ENCODE data around the gene HS6ST3. TPM values are rescaled to one million over a fixed set of nuclear protein-coding genes. Genes with fewer than 3 reads are reported as not detected.

The HS6ST3 gene
- total RNA-seq, 1 experiment from 2014 or later: 1.2 TPM

DNA sequence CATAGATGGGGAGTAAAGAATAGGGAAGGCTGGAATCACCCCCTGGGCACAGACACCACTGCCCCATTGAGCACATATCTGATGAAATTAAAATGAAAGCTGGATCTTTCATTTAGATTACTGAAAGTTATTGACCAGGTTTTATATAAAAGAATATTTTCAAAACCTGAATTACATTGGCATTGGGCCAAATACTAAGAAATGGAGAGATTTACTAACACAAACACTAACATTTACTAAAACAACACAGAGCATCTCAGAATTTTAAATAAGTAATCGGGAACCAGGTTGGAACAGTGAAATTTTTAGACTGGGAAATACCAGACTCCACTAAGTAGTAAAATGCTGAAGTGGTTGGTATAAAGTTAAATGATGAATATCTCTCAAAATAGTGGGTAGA, 88.9 kb downstream of the HS6ST3 start:
- TF ChIP-seq, protein P1, sequence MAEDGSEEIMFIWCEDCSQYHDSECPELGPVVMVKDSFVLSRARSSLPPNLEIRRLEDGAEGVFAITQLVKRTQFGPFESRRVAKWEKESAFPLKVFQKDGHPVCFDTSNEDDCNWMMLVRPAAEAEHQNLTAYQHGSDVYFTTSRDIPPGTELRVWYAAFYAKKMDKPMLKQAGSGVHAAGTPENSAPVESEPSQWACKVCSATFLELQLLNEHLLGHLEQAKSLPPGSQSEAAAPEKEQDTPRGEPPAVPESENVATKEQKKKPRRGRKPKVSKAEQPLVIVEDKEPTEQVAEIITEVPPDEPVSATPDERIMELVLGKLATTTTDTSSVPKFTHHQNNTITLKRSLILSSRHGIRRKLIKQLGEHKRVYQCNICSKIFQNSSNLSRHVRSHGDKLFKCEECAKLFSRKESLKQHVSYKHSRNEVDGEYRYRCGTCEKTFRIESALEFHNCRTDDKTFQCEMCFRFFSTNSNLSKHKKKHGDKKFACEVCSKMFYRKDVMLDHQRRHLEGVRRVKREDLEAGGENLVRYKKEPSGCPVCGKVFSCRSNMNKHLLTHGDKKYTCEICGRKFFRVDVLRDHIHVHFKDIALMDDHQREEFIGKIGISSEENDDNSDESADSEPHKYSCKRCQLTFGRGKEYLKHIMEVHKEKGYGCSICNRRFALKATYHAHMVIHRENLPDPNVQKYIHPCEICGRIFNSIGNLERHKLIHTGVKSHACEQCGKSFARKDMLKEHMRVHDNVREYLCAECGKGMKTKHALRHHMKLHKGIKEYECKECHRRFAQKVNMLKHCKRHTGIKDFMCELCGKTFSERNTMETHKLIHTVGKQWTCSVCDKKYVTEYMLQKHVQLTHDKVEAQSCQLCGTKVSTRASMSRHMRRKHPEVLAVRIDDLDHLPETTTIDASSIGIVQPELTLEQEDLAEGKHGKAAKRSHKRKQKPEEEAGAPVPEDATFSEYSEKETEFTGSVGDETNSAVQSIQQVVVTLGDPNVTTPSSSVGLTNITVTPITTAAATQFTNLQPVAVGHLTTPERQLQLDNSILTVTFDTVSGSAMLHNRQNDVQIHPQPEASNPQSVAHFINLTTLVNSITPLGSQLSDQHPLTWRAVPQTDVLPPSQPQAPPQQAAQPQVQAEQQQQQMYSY (CRISPR knock-in tag; IDR thresholded peaks at IDR 0.05): no peak
- TF ChIP-seq ZNF671 (CRISPR knock-in tag; IDR thresholded peaks at IDR 0.05): no peak
- TF ChIP-seq ESRRA (CRISPR knock-in tag; IDR thresholded peaks at IDR 0.05; ENCODE audit: borderline replicate concordance): no peak
- no peak for TF ChIP-seq FOXK1 (CRISPR knock-in tag; IDR thresholded peaks at IDR 0.05)
- TF ChIP-seq, protein P2, sequence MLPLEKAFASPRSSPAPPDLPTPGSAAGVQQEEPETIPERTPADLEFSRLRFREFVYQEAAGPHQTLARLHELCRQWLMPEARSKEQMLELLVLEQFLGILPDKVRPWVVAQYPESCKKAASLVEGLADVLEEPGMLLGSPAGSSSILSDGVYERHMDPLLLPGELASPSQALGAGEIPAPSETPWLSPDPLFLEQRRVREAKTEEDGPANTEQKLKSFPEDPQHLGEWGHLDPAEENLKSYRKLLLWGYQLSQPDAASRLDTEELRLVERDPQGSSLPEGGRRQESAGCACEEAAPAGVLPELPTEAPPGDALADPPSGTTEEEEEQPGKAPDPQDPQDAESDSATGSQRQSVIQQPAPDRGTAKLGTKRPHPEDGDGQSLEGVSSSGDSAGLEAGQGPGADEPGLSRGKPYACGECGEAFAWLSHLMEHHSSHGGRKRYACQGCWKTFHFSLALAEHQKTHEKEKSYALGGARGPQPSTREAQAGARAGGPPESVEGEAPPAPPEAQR (CRISPR knock-in tag; IDR thresholded peaks at IDR 0.05): no peak
- no peak for TF ChIP-seq ZNF416 (CRISPR knock-in tag; IDR thresholded peaks at IDR 0.05)
- TF ChIP-seq ELF4 (CRISPR knock-in tag; IDR thresholded peaks at IDR 0.05; ENCODE audit: low read depth): no peak
- no peak for TF ChIP-seq MXD4 (CRISPR knock-in tag; IDR thresholded peaks at IDR 0.05; ENCODE audit: borderline replicate concordance)
- Mint-ChIP-seq H3K27ac (no peak overlapping the region), H3K4me1 (no peaks in the 10 kb centered on the region), H3K9me3 (peaks cover 4% of the 10 kb centered on the region), H3K4me3 (no peak overlapping the region), H3K36me3 (no peaks in the 10 kb centered on the region), H3K27me3 (ENCODE audit: low read depth) (no peaks in the 10 kb centered on the region)
- ChIA-PET POLR2A (no interaction called here), CTCF (interaction anchor here (1.5 kb wide), 1 partner anchor 106 kb away, joined by 3 read pairs; no protein-coding TSS in a partner anchor)
- DNase-seq (ENCODE audit: low spot score) (no peak), ATAC-seq (no peak)

DNA sequence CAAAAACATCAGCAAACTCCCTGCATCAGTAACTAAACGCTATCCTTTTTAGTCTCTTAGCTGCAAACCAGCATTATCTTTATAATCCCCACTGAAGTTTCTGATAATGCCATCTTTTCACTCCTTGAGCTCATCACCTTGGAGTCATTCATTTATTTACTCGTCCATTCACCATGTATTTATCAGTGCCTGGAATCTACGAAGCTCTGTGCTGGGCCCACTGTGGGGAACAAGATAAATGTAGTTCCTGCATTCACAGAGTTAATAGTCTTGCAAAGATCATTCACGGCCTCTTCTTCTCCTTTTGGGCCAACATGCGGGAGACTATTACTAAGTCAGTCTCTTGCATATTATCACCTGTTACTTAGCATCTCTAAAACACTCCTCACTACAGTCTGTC, 89.4 kb downstream of the HS6ST3 start:
- no peak for DNase-seq (ENCODE audit: low spot score)
- no peak for ATAC-seq
- TF ChIP-seq RELA (CRISPR knock-in tag; IDR thresholded peaks at IDR 0.05; ENCODE audit: borderline replicate concordance) (no peak), KAT7 (CRISPR knock-in tag; IDR thresholded peaks at IDR 0.05; ENCODE audit: borderline replicate concordance) (no peak), TEAD4 (CRISPR knock-in tag; IDR thresholded peaks at IDR 0.05) (no peak), NR3C1 (CRISPR knock-in tag; conservative IDR thresholded peaks at IDR 0.05; ENCODE audit: low read depth) (no peak)
- TF ChIP-seq, protein P3, sequence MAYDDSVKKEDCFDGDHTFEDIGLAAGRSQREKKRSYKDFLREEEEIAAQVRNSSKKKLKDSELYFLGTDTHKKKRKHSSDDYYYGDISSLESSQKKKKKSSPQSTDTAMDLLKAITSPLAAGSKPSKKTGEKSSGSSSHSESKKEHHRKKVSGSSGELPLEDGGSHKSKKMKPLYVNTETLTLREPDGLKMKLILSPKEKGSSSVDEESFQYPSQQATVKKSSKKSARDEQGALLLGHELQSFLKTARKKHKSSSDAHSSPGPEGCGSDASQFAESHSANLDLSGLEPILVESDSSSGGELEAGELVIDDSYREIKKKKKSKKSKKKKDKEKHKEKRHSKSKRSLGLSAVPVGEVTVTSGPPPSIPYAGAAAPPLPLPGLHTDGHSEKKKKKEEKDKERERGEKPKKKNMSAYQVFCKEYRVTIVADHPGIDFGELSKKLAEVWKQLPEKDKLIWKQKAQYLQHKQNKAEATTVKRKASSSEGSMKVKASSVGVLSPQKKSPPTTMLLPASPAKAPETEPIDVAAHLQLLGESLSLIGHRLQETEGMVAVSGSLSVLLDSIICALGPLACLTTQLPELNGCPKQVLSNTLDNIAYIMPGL (CRISPR knock-in tag; IDR thresholded peaks at IDR 0.05): no peak
- Mint-ChIP-seq H3K27ac (no peak overlapping the region), H3K4me1 (no peaks in the 10 kb centered on the region), H3K4me3 (no peak overlapping the region), H3K36me3 (no peaks in the 10 kb centered on the region), H3K27me3 (ENCODE audit: low read depth) (no peaks in the 10 kb centered on the region), H3K9me3 (peaks cover 4% of the 10 kb centered on the region)
- ChIA-PET POLR2A (no interaction called here), CTCF (interaction anchor here (1.5 kb wide), 1 partner anchor 107 kb away, joined by 3 read pairs; no protein-coding TSS in a partner anchor)

DNA sequence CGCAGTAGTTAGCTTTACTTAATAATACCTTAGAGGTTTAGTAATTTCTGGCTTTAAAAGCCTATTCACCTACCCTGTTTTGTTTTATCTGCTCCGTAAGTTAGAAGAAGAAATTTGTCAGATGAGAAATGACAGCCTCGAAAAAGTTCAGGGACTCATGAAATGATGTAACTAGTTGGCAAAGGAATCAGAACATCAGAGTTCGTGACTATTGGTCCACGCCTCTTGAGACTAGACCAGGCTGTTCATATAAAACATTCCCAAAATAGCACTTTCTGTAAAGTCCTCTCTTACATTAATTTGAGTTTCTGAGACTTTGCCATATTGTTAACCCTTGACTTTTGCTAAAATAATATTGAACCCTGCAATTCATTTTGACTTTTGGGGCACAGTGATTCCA, 92.0 kb downstream of the HS6ST3 start:
- H3K4me3 Mint-ChIP-seq: no peak overlapping the region
- H3K27me3 Mint-ChIP-seq (ENCODE audit: low read depth): no peaks in the 10 kb centered on the region
- no peak for TF ChIP-seq MYBL2 (CRISPR knock-in tag; IDR thresholded peaks at IDR 0.05)
- TF ChIP-seq, protein P4, sequence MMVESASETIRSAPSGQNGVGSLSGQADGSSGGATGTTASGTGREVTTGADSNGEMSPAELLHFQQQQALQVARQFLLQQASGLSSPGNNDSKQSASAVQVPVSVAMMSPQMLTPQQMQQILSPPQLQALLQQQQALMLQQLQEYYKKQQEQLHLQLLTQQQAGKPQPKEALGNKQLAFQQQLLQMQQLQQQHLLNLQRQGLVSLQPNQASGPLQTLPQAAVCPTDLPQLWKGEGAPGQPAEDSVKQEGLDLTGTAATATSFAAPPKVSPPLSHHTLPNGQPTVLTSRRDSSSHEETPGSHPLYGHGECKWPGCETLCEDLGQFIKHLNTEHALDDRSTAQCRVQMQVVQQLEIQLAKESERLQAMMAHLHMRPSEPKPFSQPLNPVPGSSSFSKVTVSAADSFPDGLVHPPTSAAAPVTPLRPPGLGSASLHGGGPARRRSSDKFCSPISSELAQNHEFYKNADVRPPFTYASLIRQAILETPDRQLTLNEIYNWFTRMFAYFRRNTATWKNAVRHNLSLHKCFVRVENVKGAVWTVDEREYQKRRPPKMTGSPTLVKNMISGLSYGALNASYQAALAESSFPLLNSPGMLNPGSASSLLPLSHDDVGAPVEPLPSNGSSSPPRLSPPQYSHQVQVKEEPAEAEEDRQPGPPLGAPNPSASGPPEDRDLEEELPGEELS (CRISPR knock-in tag; IDR thresholded peaks at IDR 0.05): no peak
- TF ChIP-seq, protein P5, sequence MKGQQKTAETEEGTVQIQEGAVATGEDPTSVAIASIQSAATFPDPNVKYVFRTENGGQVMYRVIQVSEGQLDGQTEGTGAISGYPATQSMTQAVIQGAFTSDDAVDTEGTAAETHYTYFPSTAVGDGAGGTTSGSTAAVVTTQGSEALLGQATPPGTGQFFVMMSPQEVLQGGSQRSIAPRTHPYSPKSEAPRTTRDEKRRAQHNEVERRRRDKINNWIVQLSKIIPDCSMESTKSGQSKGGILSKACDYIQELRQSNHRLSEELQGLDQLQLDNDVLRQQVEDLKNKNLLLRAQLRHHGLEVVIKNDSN (CRISPR knock-in tag; IDR thresholded peaks at IDR 0.05): no peak
- TF ChIP-seq TEAD1 (CRISPR knock-in tag; IDR thresholded peaks at IDR 0.05): no peak
- H3K27ac Mint-ChIP-seq: no peak overlapping the region
- H3K36me3 Mint-ChIP-seq: no peaks in the 10 kb centered on the region
- ATAC-seq: no peak
- no peaks in the 10 kb centered on the region for H3K4me1 Mint-ChIP-seq
- peaks cover 4% of the 10 kb centered on the region for H3K9me3 Mint-ChIP-seq
- CTCF ChIA-PET: interaction anchor here (1.0 kb wide), 1 partner anchor 776 kb away, joined by 4 read pairs; no protein-coding TSS in a partner anchor
- POLR2A ChIA-PET: no interaction called here
- no peak for DNase-seq (ENCODE audit: low spot score)

All from WTC11 (cell line).